Endothelial cell (in vitro differentiated cells): ENCODE data around the gene TNIK. TPM values are rescaled to one million over a fixed set of nuclear protein-coding genes. Genes with fewer than 3 reads are reported as not detected.
"Not testable (repeated sequence)": the region's sequence is repeated elsewhere in the genome, so short reads cannot be mapped to it uniquely, and the experiment has no call there.

ENCODE experiments used
- DNase-seq: peaks from one replicate; pipeline ENCODE4 v3.0.0; 2021; ENCODE audit warnings: low spot score
- H3K27ac Mint-ChIP-seq: one replicate; pipeline ENCODE4 v1.8.0; 2021; ENCODE audit warnings: mixed read lengths, inconsistent platforms; ENCODE audit not compliant: unreplicated experiment
- H3K27me3 Mint-ChIP-seq: one replicate; pipeline ENCODE4 v1.8.0; 2021; ENCODE audit warnings: mild to moderate bottlenecking, moderate library complexity, mixed read lengths, inconsistent platforms; ENCODE audit not compliant: unreplicated experiment
- H3K36me3 Mint-ChIP-seq: one replicate; pipeline ENCODE4 v1.8.0; 2021; ENCODE audit warnings: mild to moderate bottlenecking, low read depth, mixed read lengths, inconsistent platforms; ENCODE audit not compliant: unreplicated experiment
- H3K4me1 Mint-ChIP-seq: one replicate; pipeline ENCODE4 v1.8.0; 2021; ENCODE audit warnings: mild to moderate bottlenecking, mixed read lengths, inconsistent platforms; ENCODE audit not compliant: unreplicated experiment
- H3K4me3 Mint-ChIP-seq: one replicate; pipeline ENCODE4 v1.8.0; 2021; ENCODE audit warnings: mild to moderate bottlenecking, mixed read lengths, inconsistent platforms; ENCODE audit not compliant: unreplicated experiment
- H3K9me3 Mint-ChIP-seq: one replicate; pipeline ENCODE4 v1.8.0; 2021; ENCODE audit warnings: mixed read lengths, inconsistent platforms; ENCODE audit not compliant: unreplicated experiment
- total RNA-seq: library from RNA; stranded (reverse); fragmentation: NEBNext Ultra II Directional; extraction: Animal tissue kit (Norgen Biotek cat#: 25700); gene quantifications from one replicate; pipeline ENCODE4 v1.2.1, GENCODE V29; 2021; ENCODE audit not compliant: unreplicated experiment
- TF ChIP-seq, protein P1 (sequence below): fragments of 200-600 bp; sonication (generic); IDR thresholded peaks from one replicate; pipeline ENCODE4 v1.5.0; 2021; ENCODE audit warnings: antibody characterized with exemption; ENCODE audit not compliant: unreplicated experiment

The TNIK gene
- total RNA-seq, 1 donor from 2014 or later, result 67.0 TPM

DNA sequence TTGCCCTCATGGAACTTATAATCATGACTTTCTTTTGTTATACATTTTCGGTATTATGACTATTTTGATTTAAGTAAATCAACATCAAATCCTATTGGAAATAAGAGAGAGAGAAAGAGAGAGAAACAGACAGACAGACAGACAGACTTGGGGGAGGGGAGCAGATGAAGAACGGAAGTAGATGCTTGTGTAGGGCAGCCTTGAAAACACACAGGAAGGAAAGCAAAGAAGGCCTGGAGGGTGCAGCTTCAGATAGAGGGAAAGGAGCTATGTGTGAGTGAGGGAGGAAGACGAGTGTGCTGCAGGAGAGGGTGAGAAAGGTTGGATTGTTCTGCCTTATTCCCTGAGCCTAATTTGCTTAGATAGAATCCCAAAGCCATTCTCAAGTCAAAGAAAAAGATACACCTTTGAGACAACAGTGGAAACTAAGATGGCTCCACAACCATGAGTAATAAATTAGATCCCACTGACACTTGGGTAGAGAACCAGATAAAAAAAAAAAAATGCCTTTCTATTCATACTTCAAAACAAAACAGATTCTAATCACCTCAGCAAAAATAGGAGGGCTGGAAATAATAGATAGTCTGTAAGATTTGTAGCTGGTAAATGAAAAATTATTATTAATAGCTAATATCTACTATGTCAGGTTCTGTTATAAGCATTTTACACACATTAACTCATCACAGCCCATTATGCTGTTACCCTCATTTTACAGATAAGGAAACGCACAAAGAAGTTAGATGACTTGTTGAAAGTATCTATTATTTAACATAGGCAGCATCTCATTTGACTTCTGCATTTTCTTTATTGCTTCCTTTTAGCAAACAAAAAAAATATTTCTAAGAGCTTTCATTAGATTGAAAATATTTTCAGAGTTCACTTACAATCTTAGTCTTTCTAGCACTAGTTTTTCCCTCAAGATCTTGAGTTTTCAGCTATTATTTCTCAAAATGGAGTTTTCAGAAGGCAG is 214.1 kb downstream of the TNIK start:
- no peak for DNase-seq
- Mint-ChIP-seq H3K27ac (no peak overlapping the region), H3K27me3 (no peaks in the 10 kb centered on the region), H3K4me3 (no peak overlapping the region), H3K9me3 (no peaks in the 10 kb centered on the region), H3K36me3 (no peaks in the 10 kb centered on the region), H3K4me1 (no peaks in the 10 kb centered on the region)
- TF ChIP-seq, protein P1, sequence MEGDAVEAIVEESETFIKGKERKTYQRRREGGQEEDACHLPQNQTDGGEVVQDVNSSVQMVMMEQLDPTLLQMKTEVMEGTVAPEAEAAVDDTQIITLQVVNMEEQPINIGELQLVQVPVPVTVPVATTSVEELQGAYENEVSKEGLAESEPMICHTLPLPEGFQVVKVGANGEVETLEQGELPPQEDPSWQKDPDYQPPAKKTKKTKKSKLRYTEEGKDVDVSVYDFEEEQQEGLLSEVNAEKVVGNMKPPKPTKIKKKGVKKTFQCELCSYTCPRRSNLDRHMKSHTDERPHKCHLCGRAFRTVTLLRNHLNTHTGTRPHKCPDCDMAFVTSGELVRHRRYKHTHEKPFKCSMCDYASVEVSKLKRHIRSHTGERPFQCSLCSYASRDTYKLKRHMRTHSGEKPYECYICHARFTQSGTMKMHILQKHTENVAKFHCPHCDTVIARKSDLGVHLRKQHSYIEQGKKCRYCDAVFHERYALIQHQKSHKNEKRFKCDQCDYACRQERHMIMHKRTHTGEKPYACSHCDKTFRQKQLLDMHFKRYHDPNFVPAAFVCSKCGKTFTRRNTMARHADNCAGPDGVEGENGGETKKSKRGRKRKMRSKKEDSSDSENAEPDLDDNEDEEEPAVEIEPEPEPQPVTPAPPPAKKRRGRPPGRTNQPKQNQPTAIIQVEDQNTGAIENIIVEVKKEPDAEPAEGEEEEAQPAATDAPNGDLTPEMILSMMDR, result no peak

DNA sequence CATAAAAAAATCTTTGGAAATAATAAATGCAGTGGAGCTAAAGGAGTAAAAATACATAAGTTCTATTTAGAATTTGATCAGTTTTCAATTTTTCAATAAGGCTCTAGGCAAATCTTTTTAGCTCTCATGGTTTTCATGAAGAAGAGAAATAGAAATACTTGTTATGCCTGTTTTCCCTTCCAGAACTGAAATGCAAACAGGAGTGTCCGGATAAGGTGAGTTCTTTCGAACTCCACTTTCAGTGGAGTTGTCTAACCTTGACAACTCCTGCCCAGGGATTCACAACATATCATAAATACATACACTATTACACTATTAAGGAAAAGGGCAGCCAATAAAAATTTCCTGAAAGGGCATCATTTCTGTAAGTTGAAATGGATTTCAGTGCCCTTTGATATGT is 217.3 kb downstream of the TNIK start:
- H3K4me3 Mint-ChIP-seq, result no peak overlapping the region
- TF ChIP-seq, protein P1, result no peak
- no peaks in the 10 kb centered on the region for H3K9me3 Mint-ChIP-seq
- H3K4me1 Mint-ChIP-seq, result peaks cover 12% of the 10 kb centered on the region
- no peak for DNase-seq
- no peaks in the 10 kb centered on the region for H3K27me3 Mint-ChIP-seq
- peaks cover 4% of the 10 kb centered on the region for H3K36me3 Mint-ChIP-seq
- H3K27ac Mint-ChIP-seq, result no peak overlapping the region

DNA sequence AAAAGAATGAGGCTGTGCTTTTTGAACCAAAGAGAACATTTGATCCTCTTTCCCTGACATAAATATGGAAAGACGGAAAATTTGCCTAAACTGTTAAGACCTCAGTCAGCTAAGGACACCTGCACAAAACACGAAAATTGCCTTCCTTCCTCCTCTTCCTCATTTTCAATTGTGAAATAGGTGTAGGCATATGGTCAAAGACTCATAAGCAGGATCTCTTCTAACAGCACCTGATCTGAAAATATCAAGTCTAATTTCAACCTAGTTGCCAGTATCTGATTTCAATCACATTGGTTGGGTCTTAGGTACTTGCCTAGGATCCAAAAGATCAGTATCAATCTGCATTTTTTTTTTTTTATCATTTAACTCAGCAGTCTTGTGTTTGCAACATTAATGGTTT is 218.0 kb downstream of the TNIK start:
- Mint-ChIP-seq H3K27me3 (no peaks in the 10 kb centered on the region), H3K4me3 (no peak overlapping the region), H3K4me1 (peaks cover 12% of the 10 kb centered on the region), H3K9me3 (no peaks in the 10 kb centered on the region), H3K27ac (no peak overlapping the region), H3K36me3 (peaks cover 4% of the 10 kb centered on the region)
- TF ChIP-seq, protein P1, result no peak
- no peak for DNase-seq

DNA sequence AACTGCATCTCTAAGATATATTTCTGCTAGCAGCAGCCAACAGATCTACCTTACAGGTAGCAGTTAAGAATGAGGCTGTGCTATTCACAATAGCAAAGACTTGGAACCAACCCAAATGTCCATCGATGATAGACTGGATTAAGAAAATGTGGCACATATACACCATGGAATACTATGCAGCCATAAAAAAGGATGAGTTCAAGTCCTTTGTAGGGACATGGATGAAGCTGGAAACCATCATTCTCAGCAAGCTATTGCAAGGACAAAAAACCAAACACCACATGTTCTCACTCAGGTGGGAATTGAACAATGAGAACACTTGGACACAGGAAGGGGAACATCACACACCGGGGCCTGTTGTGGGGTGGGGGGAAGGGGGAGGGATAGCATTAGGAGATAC is 218.6 kb downstream of the TNIK start:
- H3K27me3 Mint-ChIP-seq, H3K27ac Mint-ChIP-seq, H3K9me3 Mint-ChIP-seq, DNase-seq, H3K36me3 Mint-ChIP-seq, H3K4me3 Mint-ChIP-seq: not testable (repeated sequence)
- H3K4me1 Mint-ChIP-seq, result peaks cover 12% of the 10 kb centered on the region

DNA sequence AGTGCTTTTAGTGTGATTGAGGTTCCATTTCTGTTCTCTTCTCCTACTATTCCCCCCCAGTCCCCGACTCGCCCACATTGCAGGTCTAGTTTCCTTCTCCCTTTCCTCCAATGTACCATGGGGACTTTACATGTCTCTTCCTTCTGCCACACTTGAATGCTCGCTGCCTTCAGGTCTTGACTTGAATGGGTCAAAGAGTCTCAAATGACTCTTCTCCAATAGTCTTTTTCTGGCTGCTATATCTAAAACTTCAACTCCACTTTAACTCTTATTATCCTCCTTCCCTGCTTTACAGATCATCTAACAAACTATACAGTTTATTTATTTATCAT is 219.7 kb downstream of the TNIK start:
- H3K36me3 Mint-ChIP-seq, result peaks cover 4% of the 10 kb centered on the region
- H3K27ac Mint-ChIP-seq, result no peak overlapping the region
- peak overlapping the region; percentile 4 for H3K4me3 Mint-ChIP-seq
- no peaks in the 10 kb centered on the region for H3K27me3 Mint-ChIP-seq
- H3K9me3 Mint-ChIP-seq, result no peaks in the 10 kb centered on the region
- H3K4me1 Mint-ChIP-seq, result peaks cover 17% of the 10 kb centered on the region
- TF ChIP-seq, protein P1, result no peak
- DNase-seq, result no peak
